HepG2 (cell line): ENCODE results near the gene TBX10. TPM values are rescaled to one million over a fixed set of nuclear protein-coding genes. Genes with fewer than 3 reads are reported as not detected.

Experiments
- BRD4 ChIP-seq: sonication (generic); formaldehyde crosslinking; IDR thresholded peaks from 2 replicates; pipeline ENCODE4 v1.4.0; 2020; ENCODE audit warnings: missing genetic modification reagents
- ELF4 ChIP-seq: sonication (generic); formaldehyde crosslinking; IDR thresholded peaks from 2 replicates; pipeline ENCODE4 v1.5.0; 2020; ENCODE audit warnings: missing genetic modification reagents, mild to moderate bottlenecking, moderate library complexity, borderline replicate concordance
- FOXA1 ChIP-seq, 2 experiments: fragments of 450-650 bp in 1 of 2; sonication (generic) in 1 of 2; formaldehyde crosslinking in 1 of 2; IDR thresholded peaks; 2 replicates each; pipeline versions ENCODE4 v1.4.0 to v1.6.1; 2016 to 2020; ENCODE audit warnings: missing genetic modification reagents in 1 of 2
- GPN1 ChIP-seq: sonication (generic); formaldehyde crosslinking; IDR thresholded peaks from 2 replicates; pipeline ENCODE4 v1.5.1; 2020; ENCODE audit warnings: missing genetic modification reagents, borderline replicate concordance
- HDAC1 ChIP-seq: sonication (generic); formaldehyde crosslinking; IDR thresholded peaks from 2 replicates; pipeline ENCODE4 v1.5.1; 2020; ENCODE audit warnings: mild to moderate bottlenecking, missing genetic modification reagents
- NR2C2 ChIP-seq: sonication (generic); formaldehyde crosslinking; IDR thresholded peaks from 2 replicates; pipeline ENCODE4 v1.4.0; 2020; ENCODE audit warnings: missing genetic modification reagents, mild to moderate bottlenecking, moderate library complexity, borderline replicate concordance
- SALL1 ChIP-seq: sonication (generic); formaldehyde crosslinking; IDR thresholded peaks from 2 replicates; pipeline ENCODE4 v1.8.0; 2022; ENCODE audit warnings: mild to moderate bottlenecking, missing genetic modification reagents
- ZBTB7B ChIP-seq: sonication (generic); formaldehyde crosslinking; IDR thresholded peaks from 2 replicates; pipeline ENCODE4 v1.4.0; 2020; ENCODE audit warnings: missing genetic modification reagents
- ZMAT3 ChIP-seq: sonication (generic); formaldehyde crosslinking; conservative IDR thresholded peaks from 2 replicates; pipeline ENCODE4 v1.7.0; 2021; ENCODE audit warnings: missing genetic modification reagents
- ZNF326 ChIP-seq: sonication (generic); formaldehyde crosslinking; IDR thresholded peaks from 2 replicates; pipeline ENCODE4 v1.4.0; 2020; ENCODE audit warnings: missing genetic modification reagents, borderline replicate concordance
- ZNF720 ChIP-seq: sonication (generic); formaldehyde crosslinking; IDR thresholded peaks from 2 replicates; pipeline ENCODE4 v1.4.0; 2020; ENCODE audit warnings: missing genetic modification reagents
- polyA plus RNA-seq, 8 experiments: library from polyadenylated mRNA; depleted of rRNA in 3 of 8; stranded (reverse) in 7 of 8; unstranded in 1 of 8; fragments of >200 nt; fragmentation: Illumina TruSeq in 4 of 8; extraction: Trizol in 4 of 8; gene quantifications; 2 replicates each; pipeline versions ENCODE4 v1.2.1 to v1.2.3, GENCODE V29; 2011 to 2016; ENCODE audit warnings: low read depth in 4 of 8, missing spikeins in 1 of 8, mixed read lengths in 1 of 8; ENCODE audit not compliant: insufficient read depth in 1 of 8
- total RNA-seq, 5 experiments: library from RNA; depleted of rRNA; stranded (reverse); fragments of >200 nt; fragmentation: Illumina TruSeq; extraction: Trizol; gene quantifications; 2 replicates each; pipeline ENCODE4 v1.2.3, GENCODE V29; 2016; ENCODE audit warnings: low read depth in 1 of 5
- TF ChIP-seq, protein P1 (sequence below): IDR thresholded peaks from 2 replicates; pipeline ENCODE4 v1.6.1; 2016; ENCODE audit warnings: control low read depth
- TF ChIP-seq, protein P2 (sequence below): sonication (generic); formaldehyde crosslinking; IDR thresholded peaks from 2 replicates; pipeline ENCODE4 v1.8.1; 2023; ENCODE audit warnings: mild to moderate bottlenecking, missing genetic modification reagents
- TF ChIP-seq, protein P3 (sequence below): sonication (generic); formaldehyde crosslinking; IDR thresholded peaks from one replicate; pipeline ENCODE4 v1.5.1; 2020; ENCODE audit warnings: mild to moderate bottlenecking, missing genetic modification reagents; ENCODE audit errors: not compliant biosample characterization
- TF ChIP-seq, protein P4 (sequence below): sonication (generic); formaldehyde crosslinking; IDR thresholded peaks from 2 replicates; pipeline ENCODE4 v1.5.0; 2020; ENCODE audit warnings: missing genetic modification reagents

Gene TBX10
- total and polyA plus RNA-seq, 2 of the 13 experiments (the other 11 are each of a cell fraction or from before 2014, with no cell fraction given), result 0.27 to 1.7 TPM

DNA sequence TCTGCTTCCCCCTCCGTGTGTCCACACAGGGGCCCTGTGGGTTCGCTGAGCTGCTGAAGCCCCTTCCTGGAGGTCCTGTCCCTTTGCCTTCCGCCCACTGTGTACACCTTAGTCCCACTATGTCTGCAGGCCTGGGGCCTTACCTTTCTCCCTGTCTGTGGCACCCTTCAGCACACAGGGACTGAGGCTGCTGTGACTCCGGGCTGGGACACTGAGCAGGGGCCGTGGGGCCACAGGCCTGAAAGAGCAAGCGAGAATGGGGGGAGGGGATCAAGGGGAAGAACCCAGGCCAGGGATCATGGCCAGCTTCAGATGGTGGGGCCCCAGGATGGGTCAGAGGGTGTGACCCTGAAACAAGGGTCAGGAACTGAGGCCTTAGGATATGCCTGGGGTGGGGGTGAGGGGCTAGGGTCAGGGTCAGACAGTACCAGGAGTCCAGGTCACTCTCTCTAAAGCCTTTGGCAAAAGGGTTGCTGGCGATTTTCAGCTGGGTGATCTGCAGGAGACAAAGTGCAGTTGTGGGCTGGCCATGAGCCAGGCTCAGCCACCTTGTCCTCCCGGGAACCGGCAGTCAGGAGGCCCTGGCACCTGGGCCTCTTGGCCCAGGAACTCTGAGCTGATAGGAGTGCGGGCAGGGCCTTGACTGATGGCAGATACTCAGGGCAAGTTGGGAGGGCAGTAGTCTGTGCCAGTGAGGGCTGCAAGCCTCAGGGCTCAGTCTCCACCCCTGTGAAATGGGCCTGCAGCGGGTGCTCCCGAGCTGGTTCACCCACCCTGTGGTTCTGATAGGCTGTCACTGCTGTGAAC is 7.2 kb downstream of the TBX10 start (continued):
- peak; percentile 88; the same call in 1 of the 2 replicates for TF ChIP-seq ZBTB7B (CRISPR knock-in tag)
- peak; percentile 71 for TF ChIP-seq SALL1
- TF ChIP-seq, protein P1, sequence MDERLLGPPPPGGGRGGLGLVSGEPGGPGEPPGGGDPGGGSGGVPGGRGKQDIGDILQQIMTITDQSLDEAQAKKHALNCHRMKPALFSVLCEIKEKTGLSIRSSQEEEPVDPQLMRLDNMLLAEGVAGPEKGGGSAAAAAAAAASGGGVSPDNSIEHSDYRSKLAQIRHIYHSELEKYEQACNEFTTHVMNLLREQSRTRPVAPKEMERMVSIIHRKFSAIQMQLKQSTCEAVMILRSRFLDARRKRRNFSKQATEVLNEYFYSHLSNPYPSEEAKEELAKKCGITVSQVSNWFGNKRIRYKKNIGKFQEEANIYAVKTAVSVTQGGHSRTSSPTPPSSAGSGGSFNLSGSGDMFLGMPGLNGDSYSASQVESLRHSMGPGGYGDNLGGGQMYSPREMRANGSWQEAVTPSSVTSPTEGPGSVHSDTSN (CRISPR knock-in tag), result no peak
- no peak for TF ChIP-seq GPN1 (CRISPR knock-in tag)
- no peak for TF ChIP-seq ELF4 (CRISPR knock-in tag)
- no peak for TF ChIP-seq FOXA1 (IDR thresholded peaks at IDR 0.05)
- TF ChIP-seq FOXA1 (CRISPR knock-in tag; IDR thresholded peaks at IDR 0.05), result 0 out of 2 replicates have a peak, but pooled peaks have one; percentile 10
- peak; percentile 85 for TF ChIP-seq HDAC1 (CRISPR knock-in tag)
- TF ChIP-seq, protein P2, sequence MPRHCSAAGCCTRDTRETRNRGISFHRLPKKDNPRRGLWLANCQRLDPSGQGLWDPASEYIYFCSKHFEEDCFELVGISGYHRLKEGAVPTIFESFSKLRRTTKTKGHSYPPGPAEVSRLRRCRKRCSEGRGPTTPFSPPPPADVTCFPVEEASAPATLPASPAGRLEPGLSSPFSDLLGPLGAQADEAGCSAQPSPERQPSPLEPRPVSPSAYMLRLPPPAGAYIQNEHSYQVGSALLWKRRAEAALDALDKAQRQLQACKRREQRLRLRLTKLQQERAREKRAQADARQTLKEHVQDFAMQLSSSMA (CRISPR knock-in tag), result peak; percentile 68
- TF ChIP-seq, protein P3, sequence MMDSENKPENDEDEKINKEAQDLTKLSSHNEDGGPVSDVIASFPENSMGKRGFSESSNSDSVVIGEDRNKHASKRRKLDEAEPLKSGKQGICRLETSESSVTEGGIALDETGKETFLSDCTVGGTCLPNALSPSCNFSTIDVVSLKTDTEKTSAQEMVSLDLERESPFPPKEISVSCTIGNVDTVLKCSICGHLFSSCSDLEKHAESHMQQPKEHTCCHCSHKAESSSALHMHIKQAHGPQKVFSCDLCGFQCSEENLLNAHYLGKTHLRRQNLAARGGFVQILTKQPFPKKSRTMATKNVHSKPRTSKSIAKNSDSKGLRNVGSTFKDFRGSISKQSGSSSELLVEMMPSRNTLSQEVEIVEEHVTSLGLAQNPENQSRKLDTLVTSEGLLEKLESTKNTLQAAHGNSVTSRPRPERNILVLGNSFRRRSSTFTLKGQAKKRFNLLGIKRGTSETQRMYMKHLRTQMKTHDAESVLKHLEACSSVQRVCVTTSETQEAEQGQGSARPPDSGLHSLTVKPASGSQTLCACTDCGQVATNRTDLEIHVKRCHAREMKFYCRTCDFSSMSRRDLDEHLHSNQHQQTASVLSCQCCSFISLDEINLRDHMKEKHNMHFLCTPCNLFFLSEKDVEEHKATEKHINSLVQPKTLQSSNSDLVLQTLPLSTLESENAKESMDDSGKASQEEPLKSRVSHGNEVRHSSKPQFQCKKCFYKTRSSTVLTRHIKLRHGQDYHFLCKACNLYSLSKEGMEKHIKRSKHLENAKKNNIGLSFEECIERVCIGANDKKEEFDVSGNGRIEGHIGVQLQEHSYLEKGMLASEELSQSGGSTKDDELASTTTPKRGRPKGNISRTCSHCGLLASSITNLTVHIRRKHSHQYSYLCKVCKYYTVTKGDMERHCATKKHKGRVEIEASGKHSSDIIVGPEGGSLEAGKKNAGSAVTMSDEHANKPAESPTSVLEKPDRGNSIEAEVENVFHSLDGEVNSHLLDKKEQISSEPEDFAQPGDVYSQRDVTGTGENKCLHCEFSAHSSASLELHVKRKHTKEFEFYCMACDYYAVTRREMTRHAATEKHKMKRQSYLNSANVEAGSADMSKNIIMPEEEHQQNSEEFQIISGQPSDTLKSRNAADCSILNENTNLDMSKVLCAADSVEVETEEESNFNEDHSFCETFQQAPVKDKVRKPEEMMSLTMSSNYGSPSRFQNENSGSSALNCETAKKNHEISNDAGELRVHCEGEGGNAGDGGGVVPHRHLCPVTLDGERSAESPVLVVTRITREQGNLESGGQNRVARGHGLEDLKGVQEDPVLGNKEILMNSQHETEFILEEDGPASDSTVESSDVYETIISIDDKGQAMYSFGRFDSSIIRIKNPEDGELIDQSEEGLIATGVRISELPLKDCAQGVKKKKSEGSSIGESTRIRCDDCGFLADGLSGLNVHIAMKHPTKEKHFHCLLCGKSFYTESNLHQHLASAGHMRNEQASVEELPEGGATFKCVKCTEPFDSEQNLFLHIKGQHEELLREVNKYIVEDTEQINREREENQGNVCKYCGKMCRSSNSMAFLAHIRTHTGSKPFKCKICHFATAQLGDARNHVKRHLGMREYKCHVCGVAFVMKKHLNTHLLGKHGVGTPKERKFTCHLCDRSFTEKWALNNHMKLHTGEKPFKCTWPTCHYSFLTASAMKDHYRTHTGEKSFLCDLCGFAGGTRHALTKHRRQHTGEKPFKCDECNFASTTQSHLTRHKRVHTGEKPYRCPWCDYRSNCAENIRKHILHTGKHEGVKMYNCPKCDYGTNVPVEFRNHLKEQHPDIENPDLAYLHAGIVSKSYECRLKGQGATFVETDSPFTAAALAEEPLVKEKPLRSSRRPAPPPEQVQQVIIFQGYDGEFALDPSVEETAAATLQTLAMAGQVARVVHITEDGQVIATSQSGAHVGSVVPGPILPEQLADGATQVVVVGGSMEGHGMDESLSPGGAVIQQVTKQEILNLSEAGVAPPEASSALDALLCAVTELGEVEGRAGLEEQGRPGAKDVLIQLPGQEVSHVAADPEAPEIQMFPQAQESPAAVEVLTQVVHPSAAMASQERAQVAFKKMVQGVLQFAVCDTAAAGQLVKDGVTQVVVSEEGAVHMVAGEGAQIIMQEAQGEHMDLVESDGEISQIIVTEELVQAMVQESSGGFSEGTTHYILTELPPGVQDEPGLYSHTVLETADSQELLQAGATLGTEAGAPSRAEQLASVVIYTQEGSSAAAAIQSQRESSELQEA (CRISPR knock-in tag), result no peak
- no peak for TF ChIP-seq ZNF720 (CRISPR knock-in tag)
- TF ChIP-seq, protein P4, sequence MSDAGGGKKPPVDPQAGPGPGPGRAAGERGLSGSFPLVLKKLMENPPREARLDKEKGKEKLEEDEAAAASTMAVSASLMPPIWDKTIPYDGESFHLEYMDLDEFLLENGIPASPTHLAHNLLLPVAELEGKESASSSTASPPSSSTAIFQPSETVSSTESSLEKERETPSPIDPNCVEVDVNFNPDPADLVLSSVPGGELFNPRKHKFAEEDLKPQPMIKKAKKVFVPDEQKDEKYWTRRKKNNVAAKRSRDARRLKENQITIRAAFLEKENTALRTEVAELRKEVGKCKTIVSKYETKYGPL (CRISPR knock-in tag), result no peak
- TF ChIP-seq NR2C2 (CRISPR knock-in tag), result peak; percentile 95
- TF ChIP-seq ZMAT3, result 0 out of 2 replicates have a peak, but pooled peaks have one; percentile 41
- no peak for TF ChIP-seq ZNF326 (CRISPR knock-in tag)
- TF ChIP-seq BRD4 (CRISPR knock-in tag), result no peak
